Osteocyte (in vitro differentiated cells): Measurements from ENCODE around the gene GLCE. TPM values are rescaled to one million over a fixed set of nuclear protein-coding genes. Genes with fewer than 3 reads are reported as not detected.

ENCODE experiments used
- DNase-seq: peaks from one replicate; pipeline ENCODE4 v3.0.0; 2021; ENCODE audit warnings: mixed read lengths; ENCODE audit not compliant: unreplicated experiment; ENCODE audit errors: extremely low spot score
- H3K27ac Mint-ChIP-seq: one replicate; pipeline ENCODE4 v1.8.0; 2021; ENCODE audit warnings: mild to moderate bottlenecking, mixed read lengths; ENCODE audit not compliant: unreplicated experiment
- H3K27me3 Mint-ChIP-seq: one replicate; pipeline ENCODE4 v1.8.0; 2021; ENCODE audit warnings: mixed read lengths; ENCODE audit not compliant: unreplicated experiment
- H3K36me3 Mint-ChIP-seq: one replicate; pipeline ENCODE4 v1.8.0; 2021; ENCODE audit warnings: mixed read lengths; ENCODE audit not compliant: unreplicated experiment
- H3K4me1 Mint-ChIP-seq: one replicate; pipeline ENCODE4 v1.8.0; 2021; ENCODE audit warnings: mixed read lengths; ENCODE audit not compliant: unreplicated experiment
- H3K4me3 Mint-ChIP-seq: one replicate; pipeline ENCODE4 v1.8.0; 2021; ENCODE audit warnings: mild to moderate bottlenecking, moderate library complexity, mixed read lengths; ENCODE audit not compliant: unreplicated experiment
- H3K9me3 Mint-ChIP-seq: one replicate; pipeline ENCODE4 v1.8.0; 2021; ENCODE audit warnings: mixed read lengths; ENCODE audit not compliant: unreplicated experiment
- CTCF ChIP-seq: fragments of 200-600 bp; sonication (generic); IDR thresholded peaks from 2 replicates; pipeline ENCODE4 v1.5.0; 2021; ENCODE audit warnings: antibody characterized with exemption, mild to moderate bottlenecking, moderate library complexity
- total RNA-seq: library from RNA; stranded (reverse); gene quantifications from 2 replicates; pipeline ENCODE4 v1.2.1, GENCODE V29; 2021

Gene GLCE
- total RNA-seq, 1 donor from 2014 or later = 19.5 TPM

- Mint-ChIP-seq H3K27ac (no peak overlapping the region), H3K36me3 (no peaks in the 10 kb centered on the region), H3K4me3 (no peak overlapping the region), H3K9me3 (peaks cover 6% of the 10 kb centered on the region), H3K4me1 (peaks cover 2% of the 10 kb centered on the region), H3K27me3 (peaks cover 44% of the 10 kb centered on the region)
- no peak for TF ChIP-seq CTCF
- DNase-seq = no peak
Observed at GRCh38 chr15:69146724-69147435, 13.6 kb upstream of the GLCE start.

GRCh38 chr15:69148465-69148864 is 12.0 kb upstream of the GLCE start:
- Mint-ChIP-seq H3K9me3 (no peaks in the 10 kb centered on the region), H3K27me3 (peaks cover 40% of the 10 kb centered on the region), H3K27ac (no peak overlapping the region), H3K36me3 (no peaks in the 10 kb centered on the region), H3K4me1 (no peaks in the 10 kb centered on the region), H3K4me3 (no peak overlapping the region)
- DNase-seq = no peak
- no peak for TF ChIP-seq CTCF

GRCh38 chr15:69149163-69149562 is 11.3 kb upstream of the GLCE start:
- TF ChIP-seq CTCF = no peak
- Mint-ChIP-seq H3K4me1 (peaks cover 3% of the 10 kb centered on the region), H3K9me3 (no peaks in the 10 kb centered on the region), H3K27ac (no peak overlapping the region), H3K36me3 (no peaks in the 10 kb centered on the region), H3K27me3 (peaks cover 34% of the 10 kb centered on the region), H3K4me3 (no peak overlapping the region)
- DNase-seq = no peak

- peaks cover 9% of the 10 kb centered on the region for H3K4me1 Mint-ChIP-seq
- H3K27ac Mint-ChIP-seq = no peak overlapping the region
- peaks cover 32% of the 10 kb centered on the region for H3K27me3 Mint-ChIP-seq
- no peak for TF ChIP-seq CTCF
- no peaks in the 10 kb centered on the region for H3K36me3 Mint-ChIP-seq
- H3K9me3 Mint-ChIP-seq = no peaks in the 10 kb centered on the region
- H3K4me3 Mint-ChIP-seq = no peak overlapping the region
- DNase-seq = no peak
Observed at GRCh38 chr15:69149803-69150202, 10.6 kb upstream of the GLCE start.

GRCh38 chr15:69150336-69150735 is 10.1 kb upstream of the GLCE start:
- no peaks in the 10 kb centered on the region for H3K9me3 Mint-ChIP-seq
- no peak overlapping the region for H3K27ac Mint-ChIP-seq
- H3K4me3 Mint-ChIP-seq = no peak overlapping the region
- H3K4me1 Mint-ChIP-seq = peaks cover 13% of the 10 kb centered on the region
- no peak for DNase-seq
- no peaks in the 10 kb centered on the region for H3K36me3 Mint-ChIP-seq
- no peak for TF ChIP-seq CTCF
- peaks cover 32% of the 10 kb centered on the region for H3K27me3 Mint-ChIP-seq
